ENCODE measurements around the gene NECAB2.

- TF ChIP-seq POLR2A (IDR thresholded peaks at IDR 0.05; ENCODE audit: low read length) (no peak), GATA1 (IDR thresholded peaks at IDR 0.05; ENCODE audit: low read depth, low read length) (no peak)
These were observed 34.9 kb upstream of the NECAB2 start for GRCh38 chr16:83932955-83933673.

Data from erythroblast (primary cell).